ENCODE measurements around the gene CIP2A. TPM values are rescaled to one million over a fixed set of nuclear protein-coding genes. Genes with fewer than 3 reads are reported as not detected.

CIP2A gene
- total RNA-seq, 1 experiment from 2014 or later = 24.9 TPM

Small RNAs within 50 kb of the gene (small RNA-seq; reads per million reads assigned to genes)
- gene RF00156 = 0 reads per million in 2 experiments

Other genes with a start within 250 kb of the CIP2A start
- gene MYH15, start 78.8 kb downstream of the CIP2A start, total RNA-seq (2014; rRNA removed; shearing (Covaris generic)) = 0.05 TPM in 1 of 2 replicates, not detected in the other
- gene DZIP3, start 284 bp upstream of the CIP2A start, total RNA-seq (2014; rRNA removed; shearing (Covaris generic)) = 15.5 and 18.0 TPM in 2 replicates
- gene RETNLB, start 168.0 kb upstream of the CIP2A start, total RNA-seq (2014; rRNA removed; shearing (Covaris generic)) = not detected in 2 replicates
- not detected in 2 replicates for gene TRAT1, start 233.3 kb upstream of the CIP2A start, total RNA-seq (2014; rRNA removed; shearing (Covaris generic))